ENCODE results near the gene CUL7.
"Not testable (repeated sequence)": the region's sequence is repeated elsewhere in the genome, so short reads cannot be mapped to it uniquely, and the experiment has no call there.

Gene CUL7

DNA sequence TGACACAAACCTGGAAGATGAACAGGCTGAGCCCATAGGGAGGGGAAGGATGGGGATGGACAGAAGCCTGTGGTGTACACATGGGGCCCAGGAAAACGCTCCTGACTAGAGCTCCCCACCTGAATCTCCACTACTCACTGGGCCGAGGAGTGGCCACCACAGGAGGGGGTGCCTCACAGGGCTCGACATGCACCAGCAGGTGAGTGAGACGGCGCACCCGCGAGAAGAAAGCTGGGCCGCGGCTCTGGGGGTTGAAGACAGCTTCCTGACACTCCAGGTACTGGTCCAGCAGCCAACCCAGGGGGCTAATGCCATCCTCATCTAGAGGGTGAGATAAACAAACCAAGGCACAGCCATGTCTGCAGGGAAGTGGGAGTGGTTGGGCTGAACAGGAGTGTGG lies 10.3 kb downstream of the CUL7 start:
- DNase-seq, result no peak

- DNase-seq, result not testable (repeated sequence)
These were observed 12.2 kb downstream of the CUL7 start for GRCh38 chr6:43041475-43041874.

DNA sequence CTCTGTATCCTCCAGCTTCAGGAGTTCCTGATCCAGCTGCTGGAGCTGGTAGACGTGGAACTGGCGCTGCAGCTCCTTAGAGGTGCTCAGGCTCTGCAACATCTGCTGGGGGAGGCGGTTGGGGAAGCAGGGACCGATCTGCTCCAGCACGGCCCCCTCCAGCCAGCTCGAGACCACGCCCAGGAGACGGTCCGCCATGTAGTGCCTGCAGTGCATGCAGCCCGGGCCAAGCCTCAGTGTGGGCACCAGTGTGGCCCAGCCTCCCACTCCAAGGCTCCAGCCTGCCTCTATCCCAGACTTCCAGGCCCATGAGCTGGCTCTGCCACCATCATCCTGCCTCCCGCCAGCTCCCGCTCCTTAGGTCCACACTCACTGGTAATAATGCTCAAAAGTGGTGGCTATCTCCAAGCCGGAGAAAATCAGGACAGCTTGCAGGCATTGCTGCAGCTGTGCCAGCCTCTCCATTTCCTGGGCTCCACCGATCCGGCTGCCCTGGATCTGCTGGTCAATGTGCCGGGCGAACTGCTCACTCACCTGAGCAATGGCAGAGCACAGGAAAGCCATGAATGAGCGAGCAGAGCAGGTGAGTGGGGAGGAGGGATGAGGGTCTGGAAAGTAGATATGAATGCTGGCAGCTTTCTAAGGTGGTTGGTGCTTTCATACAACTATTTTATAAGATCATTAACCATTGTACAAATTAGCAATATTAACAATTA lies 13.0 kb downstream of the CUL7 start:
- DNase-seq, result no peak

GRCh38 chr6:43038727-43039126 lies 14.9 kb downstream of the CUL7 start:
- DNase-seq, result no peak

DNA sequence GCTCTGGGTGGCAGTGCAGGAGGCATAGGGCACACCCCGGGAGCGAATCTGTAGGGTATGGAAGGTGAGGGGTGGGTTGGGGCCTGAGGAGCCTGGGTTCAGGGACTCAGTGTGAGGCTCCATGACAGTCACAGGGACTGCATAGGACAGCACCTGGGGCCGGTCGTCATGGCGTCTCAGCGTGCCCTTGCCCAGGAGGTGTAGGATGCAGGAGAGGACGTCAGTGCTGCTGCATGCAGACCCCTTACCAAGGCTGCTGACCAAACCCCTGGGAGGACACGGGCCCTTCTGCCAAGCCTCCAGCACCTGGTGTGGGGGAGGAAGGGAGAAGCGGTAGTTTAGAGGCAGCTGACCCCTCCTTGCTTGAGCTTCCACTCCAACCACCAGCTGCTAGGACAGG lies 15.9 kb downstream of the CUL7 start:
- no peak for DNase-seq

- no peak for DNase-seq
These were observed 16.5 kb downstream of the CUL7 start for GRCh38 chr6:43037197-43037596.

DNA sequence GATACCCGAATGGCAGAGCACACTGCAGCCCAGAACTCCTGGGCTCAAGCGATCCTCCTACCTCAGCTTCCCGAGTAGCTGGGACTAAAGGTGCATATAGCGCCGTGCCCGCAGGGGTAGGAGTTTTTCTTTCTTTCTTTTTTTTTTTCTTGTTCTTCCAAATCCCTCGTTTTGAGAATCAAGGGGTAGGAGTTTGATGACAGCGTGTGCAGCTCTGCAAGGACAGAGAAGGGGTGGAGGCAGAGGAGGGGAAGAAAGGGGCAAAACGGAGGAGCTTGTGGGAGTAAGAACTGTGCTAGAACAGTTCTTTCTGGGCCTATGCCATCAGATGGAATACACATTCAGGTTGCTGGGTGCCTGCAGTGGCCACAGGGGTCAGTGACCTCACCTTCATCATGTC lies 16.9 kb downstream of the CUL7 start:
- no peak for DNase-seq

- DNase-seq, result no peak
These were observed 18.0 kb downstream of the CUL7 start for GRCh38 chr6:43035495-43036194.

- DNase-seq, result no peak
These were observed 19.5 kb downstream of the CUL7 start for GRCh38 chr6:43034190-43034525.

DNA sequence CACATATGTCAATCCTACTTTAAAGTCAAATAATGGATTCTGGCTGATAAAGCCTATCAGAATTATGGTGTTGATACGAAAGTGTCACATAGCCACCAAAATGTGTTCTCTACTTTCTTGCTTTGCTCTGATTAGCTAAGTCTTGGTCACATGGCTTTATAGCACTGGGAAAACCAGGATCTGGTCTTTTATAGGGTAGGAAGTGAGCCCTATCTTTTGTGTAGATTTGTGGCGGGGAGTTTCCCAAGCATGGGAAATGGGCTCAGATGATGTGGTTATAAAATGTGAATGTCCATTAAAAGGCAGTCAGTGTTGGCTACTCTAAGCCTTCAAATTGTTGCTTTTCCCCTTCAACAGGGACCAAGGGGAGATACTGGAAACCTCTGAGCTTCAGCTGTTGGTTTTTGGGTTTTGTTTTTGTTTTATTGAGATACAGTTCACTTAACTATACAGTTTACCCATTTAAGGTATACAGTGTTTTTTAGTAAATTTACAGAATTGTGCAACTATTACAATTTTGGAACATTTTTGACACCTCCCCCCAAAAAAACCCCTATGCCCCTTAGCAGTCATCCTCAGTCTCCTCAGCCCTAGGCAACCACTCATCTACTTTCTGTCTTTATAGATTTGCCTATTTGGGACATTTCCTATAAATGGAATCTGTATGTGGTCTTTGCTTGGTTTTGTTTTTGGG lies 20.0 kb downstream of the CUL7 start:
- DNase-seq, result no peak

DNA sequence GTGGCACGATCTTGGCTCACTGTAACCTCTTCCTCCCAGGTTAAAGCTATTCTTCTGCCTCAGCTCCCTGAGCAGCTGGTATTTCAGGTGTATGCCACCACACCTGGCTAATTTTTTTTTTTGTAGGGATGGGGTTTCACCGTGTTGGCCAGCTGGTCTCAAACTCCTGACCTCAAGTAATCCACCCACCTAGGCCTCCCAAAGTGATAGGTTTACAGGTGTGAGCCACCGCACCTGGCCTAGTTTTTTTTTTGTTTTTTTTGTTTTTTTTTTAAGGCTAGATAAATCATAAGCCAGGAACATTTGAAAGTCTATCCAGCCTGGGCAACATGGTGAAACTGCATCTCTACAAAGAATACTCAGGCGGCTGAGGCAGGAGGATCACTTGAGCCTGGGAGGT lies 21.3 kb downstream of the CUL7 start:
- no peak for DNase-seq

GRCh38 chr6:43029120-43029519 lies 24.5 kb downstream of the CUL7 start:
- DNase-seq, result no peak

DNA sequence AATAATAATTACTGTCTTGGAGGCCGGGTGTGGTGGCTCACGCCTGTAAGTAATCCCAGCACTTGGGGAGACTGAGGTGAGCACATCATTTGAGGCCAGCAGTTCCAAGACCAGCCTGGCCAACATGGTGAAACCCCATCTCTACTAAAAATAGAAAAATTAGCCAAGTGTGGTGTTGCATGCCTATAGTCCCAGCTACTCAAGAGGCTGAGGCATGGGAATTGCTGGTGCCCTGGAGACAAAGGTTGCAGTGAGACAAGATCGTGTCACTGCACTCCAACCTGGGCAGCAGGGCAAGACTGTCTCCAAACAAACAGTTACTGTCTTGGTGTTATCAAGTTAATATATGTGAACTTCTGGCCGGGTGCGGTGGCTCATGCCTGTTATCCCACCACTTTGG lies 27.3 kb downstream of the CUL7 start:
- DNase-seq, result no peak

- DNase-seq, result no peak
These were observed 29.2 kb downstream of the CUL7 start for GRCh38 chr6:43024436-43024835.

GRCh38 chr6:43021270-43022047 lies 32.2 kb downstream of the CUL7 start, which contains the start of gene RRP36:
TSS of gene RRP36 (plus strand) at chr6:43021623. CDS start at chr6:43021655, 32 bp downstream.
- peak; percentile 36 for DNase-seq

GRCh38 chr6:43020847-43021246 lies 32.8 kb downstream of the CUL7 start:
- DNase-seq, result no peak

DNA sequence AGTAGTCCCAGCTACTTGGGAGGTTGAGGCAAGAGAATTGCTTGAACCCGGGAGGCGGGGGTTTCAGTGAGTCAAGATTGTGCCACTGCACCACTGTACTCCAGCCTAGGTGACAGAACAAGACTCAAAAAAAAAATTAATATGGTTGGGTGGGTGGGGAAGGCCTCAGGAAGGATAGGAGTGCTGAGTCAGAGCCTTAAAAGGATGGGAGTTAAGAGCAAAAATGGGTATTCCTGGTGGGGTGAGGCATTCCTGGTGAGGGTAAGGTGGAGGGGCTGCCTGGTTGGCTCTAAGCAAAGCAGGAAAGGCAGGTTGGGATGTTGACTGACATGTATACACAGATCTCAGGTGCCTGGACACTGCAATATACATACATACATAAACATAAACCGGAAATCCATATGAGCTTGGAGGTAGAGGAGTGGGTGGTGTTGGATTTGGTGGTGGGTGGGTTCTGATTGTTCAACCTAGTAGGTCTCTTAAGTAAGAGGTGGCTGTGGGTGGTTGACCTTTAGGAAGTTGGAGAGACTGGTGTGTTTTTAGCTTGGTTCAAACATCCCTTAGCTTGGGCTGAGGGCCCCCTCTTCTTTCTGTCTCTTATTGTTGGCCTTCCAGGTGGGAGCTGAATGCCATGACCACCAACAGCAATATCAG lies 33.5 kb downstream of the CUL7 start:
- no peak for DNase-seq

DNA sequence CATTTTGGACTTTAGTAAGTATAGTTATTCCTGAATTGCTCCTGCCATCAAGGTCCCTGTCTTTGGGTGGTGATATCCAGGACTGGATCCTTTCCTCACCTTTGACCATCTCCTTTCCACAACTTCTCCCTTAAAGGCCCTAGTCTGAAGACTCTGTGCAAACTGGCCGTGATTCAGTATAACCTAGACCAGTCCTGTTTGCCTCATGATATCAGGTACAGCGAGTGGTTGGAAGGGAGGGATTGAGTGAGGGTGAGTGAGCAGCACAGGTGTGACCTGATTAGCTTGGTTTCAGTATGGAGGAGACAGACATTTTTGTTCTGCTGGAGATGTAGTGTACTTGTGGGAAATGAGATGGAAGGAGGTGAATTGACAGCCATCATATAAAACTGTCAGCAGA lies 34.5 kb downstream of the CUL7 start:
- DNase-seq, result no peak

GRCh38 chr6:43016943-43017334 lies 36.7 kb downstream of the CUL7 start:
- no peak for DNase-seq

DNA sequence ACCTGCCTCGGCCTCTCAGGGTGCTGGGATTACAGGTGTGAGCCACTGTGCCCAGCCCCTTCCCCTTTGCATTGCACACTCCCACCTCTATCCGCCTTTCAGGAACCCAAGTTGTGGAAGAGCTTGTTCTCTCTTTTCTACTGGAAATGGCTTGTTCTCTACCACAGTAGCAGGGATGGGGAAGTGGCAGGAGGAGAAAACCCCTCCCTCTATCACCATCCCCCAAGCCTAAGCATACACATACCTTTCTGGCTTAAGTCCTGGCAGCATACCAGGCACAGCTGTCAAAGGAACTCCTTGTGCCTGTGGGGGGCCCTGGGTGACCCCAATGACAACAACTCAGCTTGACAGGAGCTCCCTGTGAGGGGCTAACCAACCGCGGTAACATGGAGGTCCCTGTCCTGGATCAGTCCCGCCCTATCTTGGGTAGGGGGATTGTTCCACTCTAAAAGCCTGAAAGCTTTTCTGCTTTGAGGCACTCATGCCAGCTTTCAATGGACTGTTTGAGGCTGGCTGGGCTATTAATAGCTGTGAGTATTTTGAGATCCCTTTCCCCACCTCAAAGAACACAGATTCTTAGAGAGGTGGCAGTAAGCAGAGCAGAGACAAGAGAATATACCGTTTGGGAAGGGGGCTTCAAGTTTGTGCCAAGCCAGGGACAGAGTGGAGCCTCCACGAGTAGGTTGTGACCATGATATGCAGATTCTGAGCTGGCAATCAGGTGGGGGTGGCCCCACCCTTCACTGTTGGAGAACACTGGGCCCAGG lies 37.3 kb downstream of the CUL7 start:
- no peak for DNase-seq

GRCh38 chr6:43014434-43014909 lies 39.2 kb downstream of the CUL7 start:
- no peak for DNase-seq
